Esophagus squamous epithelium (tissue), 4 donors: Measurements from ENCODE around the gene SLC5A9.

Experiments used
- POLR2A ChIP-seq, 4 donors: fragments of 450-650 bp; IDR thresholded peaks; one replicate each; pipeline ENCODE4 v1.6.1; 2017; ENCODE audit warnings: antibody characterized with exemption in 4 of 4, mild to moderate bottlenecking in 4 of 4, moderate library complexity in 3 of 4
- TF ChIP-seq, protein P1 (sequence below), 6 experiments: fragments of 450-650 bp in 4 of 6; fragments of 200-600 bp in 2 of 6; sonication (generic) in 2 of 6; IDR thresholded peaks; one replicate each; pipeline ENCODE4 v1.5.1; 2016 to 2019; ENCODE audit warnings: antibody characterized with exemption in 6 of 6, mild to moderate bottlenecking in 4 of 6, moderate library complexity in 4 of 6

DNA sequence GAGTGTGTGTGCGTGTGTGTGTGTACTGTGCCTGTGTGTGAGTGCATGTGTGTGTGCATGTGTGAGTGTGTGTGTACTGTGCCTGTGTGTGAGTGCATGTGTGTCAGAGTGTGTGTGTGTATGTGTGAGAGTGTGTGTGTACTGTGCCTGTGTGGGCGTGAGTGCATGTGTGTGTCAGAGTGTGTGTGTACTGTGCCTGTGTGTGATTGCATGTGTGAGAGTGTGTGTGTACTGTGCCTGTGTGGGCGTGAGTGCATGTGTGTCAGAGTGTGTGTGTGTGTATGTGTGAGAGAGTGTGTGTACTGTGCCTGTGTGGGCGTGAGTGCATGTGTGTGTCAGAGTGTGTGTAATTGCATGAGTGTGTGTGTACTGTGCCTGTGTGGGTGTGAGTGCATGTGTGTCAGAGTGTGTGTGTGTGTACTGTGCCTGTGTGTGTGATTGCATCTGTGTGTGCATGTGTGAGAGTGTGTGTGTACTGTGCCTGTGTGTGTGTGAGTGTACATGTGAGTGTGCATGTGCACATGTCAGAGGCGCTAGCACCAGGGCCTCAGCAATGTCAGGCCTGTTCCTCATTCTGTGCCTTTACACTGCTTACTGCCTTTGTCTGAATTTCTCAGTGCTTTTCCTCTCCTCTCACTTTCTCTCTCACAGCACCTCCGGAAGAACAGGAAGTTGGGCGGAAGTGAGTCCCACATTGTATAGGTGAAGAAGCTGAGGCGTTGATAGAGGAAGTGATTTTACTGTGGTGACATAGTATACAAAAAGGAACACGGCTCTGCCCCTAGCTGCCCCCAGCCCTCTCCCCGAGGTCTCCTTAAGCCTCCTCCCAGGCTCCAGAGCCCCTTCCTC lies 4.9 kb downstream of the SLC5A9 start:
- TF ChIP-seq, protein P1, sequence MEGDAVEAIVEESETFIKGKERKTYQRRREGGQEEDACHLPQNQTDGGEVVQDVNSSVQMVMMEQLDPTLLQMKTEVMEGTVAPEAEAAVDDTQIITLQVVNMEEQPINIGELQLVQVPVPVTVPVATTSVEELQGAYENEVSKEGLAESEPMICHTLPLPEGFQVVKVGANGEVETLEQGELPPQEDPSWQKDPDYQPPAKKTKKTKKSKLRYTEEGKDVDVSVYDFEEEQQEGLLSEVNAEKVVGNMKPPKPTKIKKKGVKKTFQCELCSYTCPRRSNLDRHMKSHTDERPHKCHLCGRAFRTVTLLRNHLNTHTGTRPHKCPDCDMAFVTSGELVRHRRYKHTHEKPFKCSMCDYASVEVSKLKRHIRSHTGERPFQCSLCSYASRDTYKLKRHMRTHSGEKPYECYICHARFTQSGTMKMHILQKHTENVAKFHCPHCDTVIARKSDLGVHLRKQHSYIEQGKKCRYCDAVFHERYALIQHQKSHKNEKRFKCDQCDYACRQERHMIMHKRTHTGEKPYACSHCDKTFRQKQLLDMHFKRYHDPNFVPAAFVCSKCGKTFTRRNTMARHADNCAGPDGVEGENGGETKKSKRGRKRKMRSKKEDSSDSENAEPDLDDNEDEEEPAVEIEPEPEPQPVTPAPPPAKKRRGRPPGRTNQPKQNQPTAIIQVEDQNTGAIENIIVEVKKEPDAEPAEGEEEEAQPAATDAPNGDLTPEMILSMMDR (IDR thresholded peaks at IDR 0.05): no peak
- no peak for TF ChIP-seq POLR2A (IDR thresholded peaks at IDR 0.05)
